BE2C (cell line): ENCODE measurements around the gene TOX3.

ENCODE experiments used
- DNase-seq: peaks from one replicate; pipeline ENCODE4 v3.0.0-alpha.2; 2020
- H3K27me3 ChIP-seq: fragments of 250-450 bp; sonication (Bioruptor Pico); 2 replicates; pipeline ENCODE4 v1.5.1; 2020; ENCODE audit warnings: mild to moderate bottlenecking
- H3K36me3 ChIP-seq: fragments of 250-450 bp; sonication (Bioruptor Pico); 2 replicates; pipeline ENCODE4 v1.5.1; 2020; ENCODE audit warnings: mild to moderate bottlenecking
- H3K4me1 ChIP-seq: fragments of 250-450 bp; sonication (Bioruptor Pico); 2 replicates; pipeline ENCODE4 v1.5.1; 2020
- H3K4me3 ChIP-seq: 2 replicates; pipeline ENCODE4 v1.5.1; 2011; ENCODE audit warnings: low read depth, low read length
- H3K9me3 ChIP-seq: fragments of 250-450 bp; sonication (Bioruptor Pico); 2 replicates; pipeline ENCODE4 v1.5.1; 2020
- CTCF ChIP-seq: IDR thresholded peaks from 2 replicates; pipeline ENCODE4 v1.5.1; 2012; ENCODE audit warnings: mild to moderate bottlenecking, low read depth, low read length

Gene TOX3

GRCh38 chr16:52546291-52547003 lies 496 bp downstream of the TOX3 start:
- Histone ChIP-seq H3K4me3 (peak overlapping the region; percentile 62), H3K4me1 (no peaks in the 10 kb centered on the region), H3K36me3 (no peaks in the 10 kb centered on the region), H3K27me3 (peaks cover 52% of the 10 kb centered on the region), H3K9me3 (no peaks in the 10 kb centered on the region)
- peak; percentile 16 for DNase-seq
- no peak for TF ChIP-seq CTCF

GRCh38 chr16:52545898-52546266 lies 1.1 kb downstream of the TOX3 start:
- DNase-seq, result no peak
- H3K36me3 ChIP-seq, result no peaks in the 10 kb centered on the region
- peaks cover 52% of the 10 kb centered on the region for H3K27me3 ChIP-seq
- no peaks in the 10 kb centered on the region for H3K9me3 ChIP-seq
- TF ChIP-seq CTCF, result no peak
- no peaks in the 10 kb centered on the region for H3K4me1 ChIP-seq
- peak overlapping the region; percentile 62 for H3K4me3 ChIP-seq

GRCh38 chr16:52545222-52545897 lies 1.6 kb downstream of the TOX3 start:
- DNase-seq, result peak; percentile 23
- TF ChIP-seq CTCF, result no peak
- H3K27me3 ChIP-seq, result peaks cover 52% of the 10 kb centered on the region
- peak overlapping the region; percentile 62 for H3K4me3 ChIP-seq
- no peaks in the 10 kb centered on the region for H3K4me1 ChIP-seq
- H3K36me3 ChIP-seq, result no peaks in the 10 kb centered on the region
- H3K9me3 ChIP-seq, result no peaks in the 10 kb centered on the region

- Histone ChIP-seq H3K36me3 (no peaks in the 10 kb centered on the region), H3K9me3 (no peaks in the 10 kb centered on the region), H3K4me3 (no peak overlapping the region), H3K27me3 (peaks cover 46% of the 10 kb centered on the region), H3K4me1 (no peaks in the 10 kb centered on the region)
- DNase-seq, result no peak
- TF ChIP-seq CTCF, result no peak
These were observed 2.2 kb downstream of the TOX3 start for GRCh38 chr16:52544703-52545102.

GRCh38 chr16:52543654-52544053 lies 3.3 kb downstream of the TOX3 start:
- DNase-seq, result no peak
- Histone ChIP-seq H3K4me3 (no peak overlapping the region), H3K36me3 (no peaks in the 10 kb centered on the region), H3K4me1 (no peaks in the 10 kb centered on the region), H3K9me3 (no peaks in the 10 kb centered on the region), H3K27me3 (peaks cover 45% of the 10 kb centered on the region)
- TF ChIP-seq CTCF, result no peak

- H3K4me3 ChIP-seq, result no peak overlapping the region
- H3K36me3 ChIP-seq, result no peaks in the 10 kb centered on the region
- no peaks in the 10 kb centered on the region for H3K4me1 ChIP-seq
- no peaks in the 10 kb centered on the region for H3K9me3 ChIP-seq
- no peak for DNase-seq
- peaks cover 22% of the 10 kb centered on the region for H3K27me3 ChIP-seq
- TF ChIP-seq CTCF, result no peak
These were observed 6.0 kb downstream of the TOX3 start for GRCh38 chr16:52540910-52541309.
